Activated T-cell treated with anti-CD3 and anti-CD28 coated beads, Interleukin-2, amount 50 U/mL, for 24 hours (primary cell): ENCODE data around the gene CBR3.

ENCODE experiments used
- DNase-seq: peaks from one replicate; pipeline ENCODE4 v3.0.0-alpha.2; 2020
- H3K27ac Mint-ChIP-seq: 2 replicates; pipeline ENCODE4 v1.8.0; 2020; ENCODE audit warnings: mild to moderate bottlenecking, mixed read lengths
- H3K27me3 Mint-ChIP-seq: 2 replicates; pipeline ENCODE4 v1.8.0; 2020; ENCODE audit warnings: mixed read lengths
- H3K36me3 Mint-ChIP-seq: 2 replicates; pipeline ENCODE4 v1.8.0; 2020; ENCODE audit warnings: low read depth, mixed read lengths
- H3K4me1 Mint-ChIP-seq: 2 replicates; pipeline ENCODE4 v1.8.0; 2020; ENCODE audit warnings: low read depth, mixed read lengths
- H3K4me3 Mint-ChIP-seq: 2 replicates; pipeline ENCODE4 v1.8.0; 2020; ENCODE audit warnings: mild to moderate bottlenecking, moderate library complexity, mixed read lengths
- H3K9me3 Mint-ChIP-seq: 2 replicates; pipeline ENCODE4 v1.8.0; 2020; ENCODE audit warnings: mixed read lengths

The CBR3 gene

DNA sequence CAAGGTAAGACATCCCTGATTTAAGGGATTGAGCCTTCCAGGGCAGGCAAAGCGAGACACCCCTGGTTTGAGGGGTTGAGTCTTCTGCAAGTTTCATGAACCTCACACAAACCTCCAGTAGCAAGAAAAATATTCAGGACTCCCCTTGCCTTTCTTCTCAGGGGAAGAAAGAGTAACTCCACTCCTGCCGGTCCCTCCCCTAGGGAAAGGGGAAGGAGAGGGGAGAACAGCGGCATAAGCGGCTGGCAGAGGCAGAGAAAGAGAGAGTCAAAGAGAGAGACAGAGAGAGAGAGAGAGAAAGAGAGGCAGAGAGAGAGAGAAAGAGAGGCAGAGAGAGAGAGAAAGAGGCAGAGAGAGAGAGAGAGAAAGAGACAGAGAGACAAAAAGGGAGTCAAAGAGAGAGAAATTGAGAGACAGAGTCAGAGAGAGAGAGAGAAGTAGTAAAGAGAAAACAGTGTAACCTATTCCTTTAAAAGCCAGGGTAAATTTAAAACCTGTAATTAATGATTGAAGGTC, 29.5 kb upstream of the CBR3 start:
- Mint-ChIP-seq H3K4me3 (peak overlapping the region; percentile 60), H3K36me3 (no peaks in the 10 kb centered on the region), H3K27ac (no peak overlapping the region), H3K9me3 (no peaks in the 10 kb centered on the region), H3K27me3 (peaks cover 45% of the 10 kb centered on the region), H3K4me1 (peaks cover 18% of the 10 kb centered on the region)
- DNase-seq = no peak

DNA sequence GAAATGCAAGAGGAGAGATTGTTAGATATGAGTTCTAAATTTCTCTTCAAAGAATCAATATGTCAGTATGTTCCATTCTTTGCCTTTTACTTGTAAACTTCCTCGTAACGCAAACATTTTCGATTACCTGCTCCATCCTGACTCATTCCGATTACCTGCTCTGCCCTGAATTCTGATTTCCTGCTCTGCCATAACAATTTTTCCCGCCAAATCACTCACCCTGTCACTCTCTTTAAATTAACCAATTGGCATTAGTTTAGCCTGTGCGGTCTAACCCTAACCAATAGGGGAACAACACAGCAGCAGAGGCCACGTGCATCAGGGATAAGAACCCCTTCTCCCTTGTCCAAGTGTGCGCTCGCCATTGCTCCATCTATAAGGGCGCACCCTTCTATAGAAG, 25.0 kb upstream of the CBR3 start:
- DNase-seq = no peak
- no peaks in the 10 kb centered on the region for H3K9me3 Mint-ChIP-seq
- H3K36me3 Mint-ChIP-seq = no peaks in the 10 kb centered on the region
- H3K27me3 Mint-ChIP-seq = peaks cover 29% of the 10 kb centered on the region
- H3K27ac Mint-ChIP-seq = no peak overlapping the region
- H3K4me3 Mint-ChIP-seq = no peak overlapping the region
- peaks cover 22% of the 10 kb centered on the region for H3K4me1 Mint-ChIP-seq

DNA sequence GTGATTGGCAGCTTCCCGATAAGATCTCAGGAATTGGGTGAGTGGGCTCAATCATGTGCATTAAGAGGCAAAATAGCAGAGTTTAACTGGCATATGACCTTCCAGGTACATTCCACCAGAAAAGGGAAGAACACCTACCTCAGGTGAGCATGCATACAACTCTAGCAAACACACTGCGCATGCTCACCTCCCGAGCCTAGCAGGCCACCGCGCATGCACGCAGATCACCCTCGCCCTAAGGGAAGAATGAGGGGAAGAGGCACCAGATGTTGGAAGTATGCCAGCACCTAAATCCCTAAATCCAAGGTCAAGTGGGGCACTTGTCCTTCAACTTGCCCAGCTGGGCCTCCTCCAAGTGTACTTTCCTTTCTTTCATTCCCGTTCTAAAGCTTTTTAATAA, 23.6 kb upstream of the CBR3 start:
- no peak for DNase-seq

DNA sequence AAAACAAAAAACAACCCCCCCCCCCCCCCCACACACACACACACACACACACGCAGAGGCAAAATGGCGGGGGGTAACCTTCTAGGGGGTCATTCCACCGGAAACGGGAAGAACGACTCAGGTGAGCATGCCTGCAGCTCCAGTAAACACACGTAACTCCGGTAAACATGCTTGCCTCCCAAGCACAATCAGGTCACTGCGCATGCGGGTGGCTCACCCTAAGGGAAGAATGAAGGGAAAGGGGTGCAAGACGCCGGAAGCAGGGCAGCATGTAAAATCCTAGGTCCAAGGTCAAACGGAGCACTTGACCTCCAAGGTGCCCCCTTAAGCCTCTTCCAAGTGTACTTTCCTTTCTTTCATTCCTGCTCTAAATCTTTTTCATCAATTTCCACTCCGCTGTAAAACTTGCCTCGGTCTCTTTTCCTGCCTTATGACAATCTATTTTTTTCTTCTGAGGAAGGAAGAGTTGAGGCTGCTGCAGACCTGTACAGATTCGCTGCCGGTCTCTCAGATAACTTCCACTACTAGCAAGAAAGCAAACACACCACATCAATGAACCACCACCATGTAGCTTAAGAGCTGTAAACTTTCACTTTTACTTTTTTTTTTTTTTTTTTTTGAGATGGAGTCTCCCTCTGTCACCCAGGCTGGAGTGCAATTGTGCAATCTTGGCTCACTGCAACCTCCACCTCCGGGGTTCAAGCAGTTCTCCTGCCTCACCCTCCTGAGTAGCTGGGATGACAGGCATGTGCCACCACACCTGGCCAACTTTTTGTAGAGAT, 21.0 kb upstream of the CBR3 start:
- peak overlapping the region; percentile 81 for H3K27ac Mint-ChIP-seq
- no peaks in the 10 kb centered on the region for H3K36me3 Mint-ChIP-seq
- H3K9me3 Mint-ChIP-seq = no peaks in the 10 kb centered on the region
- H3K27me3 Mint-ChIP-seq = no peaks in the 10 kb centered on the region
- peak; percentile 41 for DNase-seq
- peaks cover 21% of the 10 kb centered on the region for H3K4me1 Mint-ChIP-seq
- H3K4me3 Mint-ChIP-seq = peak overlapping the region; percentile 50

More for the DNA sequence above, 23.6 kb upstream of the CBR3 start:
- Mint-ChIP-seq H3K4me1 (peaks cover 21% of the 10 kb centered on the region), H3K27ac (no peak overlapping the region), H3K4me3 (no peak overlapping the region), H3K9me3 (no peaks in the 10 kb centered on the region), H3K27me3 (peaks cover 15% of the 10 kb centered on the region), H3K36me3 (no peaks in the 10 kb centered on the region)

DNA sequence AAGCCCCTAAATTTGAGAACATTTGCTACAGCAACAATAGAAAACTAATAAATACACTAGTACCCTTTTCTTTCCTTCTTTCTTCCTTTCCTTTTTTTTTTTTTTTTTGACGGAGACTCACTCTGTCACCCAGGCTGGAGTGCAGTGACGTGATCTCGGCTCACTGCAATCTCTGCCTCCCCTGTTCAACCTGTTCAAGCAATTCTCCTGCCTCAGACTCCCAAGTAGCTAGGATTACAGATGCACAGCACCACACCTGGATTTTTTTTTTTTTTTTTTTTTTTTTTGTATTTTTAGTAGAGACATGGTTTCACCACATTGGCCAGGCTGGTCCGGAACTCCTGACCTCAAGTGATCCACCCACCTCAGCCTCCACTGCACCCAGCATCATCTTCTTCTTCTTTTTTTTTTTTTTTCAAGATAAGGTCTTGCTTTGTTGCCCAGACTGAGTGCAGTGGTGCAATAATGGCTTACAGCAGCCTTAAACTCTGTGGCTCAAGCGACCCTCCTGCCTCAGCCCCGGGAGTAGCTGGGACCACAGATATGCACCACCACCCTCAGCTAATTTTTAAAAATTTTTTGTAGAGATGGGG, 19.6 kb upstream of the CBR3 start:
- H3K36me3 Mint-ChIP-seq = no peaks in the 10 kb centered on the region
- peaks cover 21% of the 10 kb centered on the region for H3K4me1 Mint-ChIP-seq
- no peaks in the 10 kb centered on the region for H3K9me3 Mint-ChIP-seq
- no peak overlapping the region for H3K27ac Mint-ChIP-seq
- no peak overlapping the region for H3K4me3 Mint-ChIP-seq
- H3K27me3 Mint-ChIP-seq = no peaks in the 10 kb centered on the region
- no peak for DNase-seq

DNA sequence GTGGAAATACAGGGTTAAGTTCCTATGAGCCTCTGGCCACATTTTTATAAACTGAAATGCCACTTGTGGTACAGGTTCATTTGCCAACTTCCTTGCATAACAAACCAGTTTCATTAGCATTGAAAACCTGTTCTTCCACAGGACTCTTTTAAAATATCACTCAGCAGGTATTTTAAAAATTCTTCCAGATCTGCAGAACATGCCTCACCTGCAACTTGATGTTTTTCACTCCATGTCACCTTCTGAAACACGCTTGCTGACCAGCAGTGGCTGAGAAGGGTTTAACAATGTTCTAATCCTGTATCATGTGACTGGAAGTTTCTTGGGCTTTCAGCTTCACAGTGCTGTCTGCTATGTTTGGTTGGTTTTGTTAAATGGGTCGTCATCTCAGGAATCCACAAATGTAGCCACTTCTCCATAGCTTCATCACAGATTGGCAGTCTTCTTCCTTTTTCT, 17.6 kb upstream of the CBR3 start:
- no peak for DNase-seq
- H3K36me3 Mint-ChIP-seq = no peaks in the 10 kb centered on the region
- H3K27ac Mint-ChIP-seq = no peak overlapping the region
- H3K9me3 Mint-ChIP-seq = no peaks in the 10 kb centered on the region
- no peaks in the 10 kb centered on the region for H3K27me3 Mint-ChIP-seq
- peaks cover 21% of the 10 kb centered on the region for H3K4me1 Mint-ChIP-seq
- H3K4me3 Mint-ChIP-seq = no peak overlapping the region

DNA sequence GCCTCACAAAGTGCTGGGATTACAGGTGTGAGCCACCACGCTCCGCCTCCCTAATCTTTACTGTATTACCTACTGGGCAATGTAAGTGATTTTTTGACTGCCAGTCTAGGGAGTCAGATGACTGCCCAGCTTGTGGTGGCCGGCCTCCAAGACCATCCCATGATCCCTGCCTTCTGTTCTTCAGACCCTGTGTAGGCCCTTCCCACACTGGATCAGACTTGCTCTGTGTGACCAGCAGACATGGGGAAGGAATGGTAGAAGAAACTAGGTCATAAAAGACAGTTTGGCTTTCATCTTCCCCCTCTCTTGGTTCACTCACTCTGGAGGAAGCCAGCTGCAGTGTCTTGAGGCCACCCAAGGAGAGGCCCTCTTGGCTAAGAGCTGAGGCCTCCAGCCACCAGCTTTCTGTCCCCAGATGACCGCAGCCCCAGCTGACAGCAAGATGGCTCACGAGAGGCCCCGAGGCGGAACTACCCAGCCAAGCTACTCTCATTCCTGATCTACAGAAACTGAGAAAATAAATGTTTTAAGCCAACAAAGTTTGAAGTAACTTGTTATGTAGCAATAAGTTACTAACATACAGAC, 14.5 kb upstream of the CBR3 start:
- Mint-ChIP-seq H3K4me3 (no peak overlapping the region), H3K27ac (no peak overlapping the region), H3K9me3 (no peaks in the 10 kb centered on the region), H3K4me1 (peaks cover 2% of the 10 kb centered on the region), H3K27me3 (no peaks in the 10 kb centered on the region), H3K36me3 (no peaks in the 10 kb centered on the region)
- no peak for DNase-seq

DNA sequence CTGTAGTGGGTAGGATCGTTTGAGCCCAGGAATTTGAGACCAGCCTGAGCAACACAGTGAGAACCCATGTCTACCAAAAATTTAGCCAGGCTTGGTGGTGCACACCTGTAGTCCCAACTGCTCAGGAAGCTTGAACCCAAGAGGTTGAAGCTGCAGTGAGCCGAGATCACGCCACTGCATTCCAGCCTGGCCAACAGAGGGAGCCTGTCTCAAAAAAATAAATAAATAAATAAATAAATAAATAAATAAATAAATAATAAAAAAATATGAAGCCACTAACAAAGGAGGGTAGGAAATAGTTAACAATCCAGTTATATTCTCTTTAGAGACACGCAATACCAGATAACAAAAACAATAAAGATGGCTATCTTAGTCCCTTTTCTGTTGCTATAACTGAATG, 11.9 kb upstream of the CBR3 start:
- Mint-ChIP-seq H3K9me3 (no peaks in the 10 kb centered on the region), H3K27me3 (no peaks in the 10 kb centered on the region), H3K27ac (no peak overlapping the region), H3K36me3 (no peaks in the 10 kb centered on the region), H3K4me1 (peaks cover 5% of the 10 kb centered on the region), H3K4me3 (no peak overlapping the region)
- DNase-seq = no peak

DNA sequence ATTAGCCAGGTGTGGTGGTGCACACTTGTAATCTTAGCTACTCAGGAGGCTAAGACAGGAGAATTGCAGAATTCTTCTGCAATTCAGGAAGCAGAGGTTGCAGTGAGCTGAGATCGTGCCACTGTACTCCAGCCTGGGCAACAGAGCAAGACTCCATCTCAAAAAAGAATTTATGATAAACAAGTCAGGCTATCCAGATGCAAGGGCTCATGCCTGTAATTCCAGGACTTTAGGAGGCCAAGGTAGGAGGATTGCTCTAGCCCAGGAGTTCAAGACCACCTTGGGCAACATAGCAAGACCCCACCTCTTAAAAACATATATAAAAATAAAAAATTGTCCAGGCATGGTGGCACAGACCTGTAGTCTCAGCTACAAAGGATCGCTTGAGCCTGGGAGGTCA, 10.5 kb upstream of the CBR3 start:
- Mint-ChIP-seq H3K4me3 (no peak overlapping the region), H3K4me1 (peaks cover 9% of the 10 kb centered on the region)

DNA sequence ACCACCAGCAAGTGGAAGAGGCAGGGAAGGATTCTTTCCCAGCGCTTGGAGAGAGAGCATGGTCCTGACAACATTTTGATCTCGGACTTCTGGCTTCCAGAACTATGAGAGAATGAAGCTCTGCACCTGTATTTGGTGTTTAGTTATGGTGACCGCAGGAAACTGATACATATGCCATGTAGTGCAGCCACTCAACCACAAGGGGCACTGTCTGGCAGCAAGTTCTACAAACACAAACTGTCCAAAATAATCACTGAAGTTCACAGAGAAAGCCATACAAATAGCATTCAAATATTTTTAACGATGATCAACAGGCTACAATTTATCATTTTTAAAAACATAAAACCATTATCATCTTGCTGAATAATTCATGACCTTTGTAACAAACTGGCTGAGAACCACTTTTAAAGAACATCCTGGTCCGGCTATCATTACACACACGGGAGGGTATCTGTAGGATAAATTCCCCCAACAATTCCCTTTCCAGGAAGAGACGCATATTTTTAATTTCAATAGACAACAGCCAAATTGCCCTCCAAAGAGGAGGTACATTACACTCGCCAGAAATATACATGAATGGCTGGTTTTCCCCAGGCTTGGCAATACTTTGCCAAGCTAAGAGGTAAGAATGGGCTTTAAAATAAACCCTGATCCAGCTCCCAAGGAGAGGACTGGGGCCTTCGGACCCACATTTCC, 9.2 kb upstream of the CBR3 start:
- H3K27ac Mint-ChIP-seq = no peak overlapping the region
- DNase-seq = peak; percentile 59
- no peaks in the 10 kb centered on the region for H3K36me3 Mint-ChIP-seq
- no peaks in the 10 kb centered on the region for H3K27me3 Mint-ChIP-seq
- H3K9me3 Mint-ChIP-seq = no peaks in the 10 kb centered on the region
- no peak overlapping the region for H3K4me3 Mint-ChIP-seq
- H3K4me1 Mint-ChIP-seq = peaks cover 14% of the 10 kb centered on the region

More for the DNA sequence above, 10.5 kb upstream of the CBR3 start:
- no peaks in the 10 kb centered on the region for H3K9me3 Mint-ChIP-seq
- no peak for DNase-seq
- H3K27ac Mint-ChIP-seq = no peak overlapping the region
- H3K27me3 Mint-ChIP-seq = no peaks in the 10 kb centered on the region
- H3K36me3 Mint-ChIP-seq = no peaks in the 10 kb centered on the region

DNA sequence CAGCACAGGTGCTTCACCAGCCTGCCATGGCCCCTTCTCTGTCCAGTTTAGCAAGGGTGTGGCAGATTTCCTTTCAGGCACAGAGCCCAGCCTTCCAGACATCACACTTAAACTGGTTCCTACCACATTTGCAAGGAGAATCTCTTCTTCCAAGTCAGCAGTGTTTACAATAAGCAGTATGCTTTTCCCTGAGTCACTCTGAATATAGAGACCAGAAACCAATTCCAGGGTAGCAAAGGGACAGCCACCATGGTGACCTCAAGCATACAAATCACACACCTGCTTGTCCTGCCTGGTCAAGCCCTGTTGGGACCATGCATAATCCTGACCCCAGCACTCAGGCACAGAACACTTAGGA, 8.7 kb upstream of the CBR3 start:
- Mint-ChIP-seq H3K4me3 (no peak overlapping the region), H3K9me3 (no peaks in the 10 kb centered on the region), H3K27me3 (no peaks in the 10 kb centered on the region), H3K4me1 (peaks cover 18% of the 10 kb centered on the region), H3K36me3 (no peaks in the 10 kb centered on the region), H3K27ac (no peak overlapping the region)
- DNase-seq = no peak

DNA sequence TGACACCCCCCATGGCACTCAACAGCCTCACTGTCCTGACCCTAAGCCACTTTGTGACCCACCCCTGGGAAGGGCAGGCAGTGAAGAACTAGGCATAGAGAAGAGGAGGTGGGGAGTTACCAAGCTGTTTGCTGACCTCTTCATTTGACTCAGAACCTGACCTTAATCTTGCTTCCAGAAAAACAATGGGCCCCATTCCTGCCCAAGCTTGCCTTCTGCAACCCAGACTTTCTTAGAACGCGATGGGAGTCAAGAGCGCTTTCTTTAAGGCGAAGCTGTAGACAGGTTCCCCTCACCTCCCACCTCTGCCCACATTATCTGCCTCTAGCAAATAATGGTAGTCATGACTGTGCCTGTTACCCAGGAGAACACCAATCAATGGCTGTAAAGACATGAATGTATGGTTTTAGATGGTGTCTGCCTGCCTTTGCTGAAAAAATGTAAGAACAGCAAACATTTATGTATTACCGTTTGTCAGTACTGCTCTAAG, 8.2 kb upstream of the CBR3 start:
- H3K27me3 Mint-ChIP-seq = no peaks in the 10 kb centered on the region
- H3K27ac Mint-ChIP-seq = no peak overlapping the region
- H3K4me3 Mint-ChIP-seq = no peak overlapping the region
- no peak for DNase-seq
- H3K4me1 Mint-ChIP-seq = peaks cover 18% of the 10 kb centered on the region
- no peaks in the 10 kb centered on the region for H3K36me3 Mint-ChIP-seq
- H3K9me3 Mint-ChIP-seq = no peaks in the 10 kb centered on the region

DNA sequence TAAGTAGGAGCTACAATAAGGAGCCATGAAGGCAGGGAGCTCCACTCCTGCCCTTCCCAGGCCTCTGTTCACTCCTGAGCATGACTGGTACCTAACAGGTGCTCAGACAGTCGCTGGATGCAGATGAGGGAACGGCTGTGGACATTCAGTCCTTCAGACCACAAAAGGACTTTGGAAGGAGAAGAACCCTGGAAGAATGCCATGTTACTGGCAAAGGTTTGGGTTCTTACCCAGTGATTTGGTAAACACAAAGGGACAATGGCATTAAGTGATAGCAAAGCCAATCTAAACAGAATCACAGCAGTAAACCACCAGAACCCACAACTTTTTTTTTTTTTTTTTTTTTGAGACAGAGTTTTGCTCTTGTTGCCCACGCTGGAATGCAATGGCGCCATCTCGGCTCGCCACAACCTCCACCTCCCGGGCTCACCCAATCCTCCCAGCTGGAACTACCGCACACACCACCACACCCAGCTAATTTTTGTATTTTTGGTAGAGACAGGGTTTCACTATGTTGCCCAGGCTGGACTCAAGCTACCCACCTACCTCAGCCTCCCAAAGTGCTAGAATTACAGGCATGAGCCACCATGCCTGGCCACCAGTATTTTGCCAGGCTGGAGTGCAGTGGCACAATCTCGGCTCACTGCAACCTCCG, 7.5 kb upstream of the CBR3 start:
- Mint-ChIP-seq H3K4me1 (peaks cover 18% of the 10 kb centered on the region), H3K27ac (no peak overlapping the region), H3K36me3 (no peaks in the 10 kb centered on the region), H3K27me3 (no peaks in the 10 kb centered on the region), H3K9me3 (no peaks in the 10 kb centered on the region), H3K4me3 (no peak overlapping the region)
- DNase-seq = no peak

DNA sequence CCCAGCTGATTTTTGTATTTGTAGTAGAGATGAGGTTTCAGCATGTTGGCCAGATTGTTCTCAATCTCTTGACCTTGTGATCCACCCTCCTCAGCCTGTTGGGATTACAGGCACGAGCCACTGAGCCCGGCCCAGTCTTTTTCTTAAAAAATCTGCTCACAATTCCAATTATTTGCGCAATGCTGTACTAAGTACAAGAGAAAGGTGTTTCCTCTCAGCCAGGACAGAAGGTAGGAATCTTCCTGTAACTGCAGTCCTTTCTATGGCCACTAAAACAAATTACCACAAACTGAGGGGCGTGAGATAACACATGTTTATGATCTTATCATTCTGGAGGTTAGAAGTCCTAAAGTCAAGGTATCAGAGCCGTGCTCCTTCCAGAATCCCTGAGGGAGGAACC, 6.9 kb upstream of the CBR3 start:
- H3K9me3 Mint-ChIP-seq = no peaks in the 10 kb centered on the region
- peaks cover 18% of the 10 kb centered on the region for H3K4me1 Mint-ChIP-seq
- H3K27me3 Mint-ChIP-seq = no peaks in the 10 kb centered on the region
- H3K27ac Mint-ChIP-seq = no peak overlapping the region
- no peak overlapping the region for H3K4me3 Mint-ChIP-seq
- no peaks in the 10 kb centered on the region for H3K36me3 Mint-ChIP-seq
- DNase-seq = no peak
